ENCODE measurements around the gene ZFPL1.
A peak's percentile ranks its signal among the peaks of the same experiment; 100 is the strongest.

The ZFPL1 gene

GRCh38 chr11:65083134-65083833 lies 738 bp upstream of the ZFPL1 start:
- Histone ChIP-seq H3K4me1 (ENCODE audit: control insufficient read depth, low read depth, low read length) (peaks cover 5% of the 10 kb centered on the region), H3K36me3 (ENCODE audit: control insufficient read depth, low read depth, low read length) (peaks cover 39% of the 10 kb centered on the region), H3K9me3 (ENCODE audit: control insufficient read depth, low read depth, low read length) (no peaks in the 10 kb centered on the region), H3K27ac (ENCODE audit: low read length) (peak overlapping the region; percentile 56), H3K9ac (ENCODE audit: low read length) (peak overlapping the region; percentile 82), H3K4me3 (ENCODE audit: low read length) (peak overlapping the region; percentile 75), H3K27me3 (ENCODE audit: control insufficient read depth, insufficient read depth, low read length) (no peaks in the 10 kb centered on the region)

GRCh38 chr11:65084598-65085375 lies 765 bp downstream of the ZFPL1 start:
- Histone ChIP-seq H3K27ac (ENCODE audit: low read length) (peak overlapping the region; percentile 41), H3K9ac (ENCODE audit: low read length) (peak overlapping the region; percentile 82), H3K4me1 (ENCODE audit: control insufficient read depth, low read depth, low read length) (peaks cover 5% of the 10 kb centered on the region), H3K27me3 (ENCODE audit: control insufficient read depth, insufficient read depth, low read length) (no peaks in the 10 kb centered on the region), H3K36me3 (ENCODE audit: control insufficient read depth, low read depth, low read length) (peaks cover 30% of the 10 kb centered on the region), H3K4me3 (ENCODE audit: low read length) (peak overlapping the region; percentile 75), H3K9me3 (ENCODE audit: control insufficient read depth, low read depth, low read length) (no peaks in the 10 kb centered on the region)

GRCh38 chr11:65085446-65085845 lies 1.4 kb downstream of the ZFPL1 start:
- H3K4me1 ChIP-seq (ENCODE audit: control insufficient read depth, low read depth, low read length): peaks cover 5% of the 10 kb centered on the region
- peak overlapping the region; percentile 75 for H3K4me3 ChIP-seq (ENCODE audit: low read length)
- H3K27ac ChIP-seq (ENCODE audit: low read length): no peak overlapping the region
- no peaks in the 10 kb centered on the region for H3K9me3 ChIP-seq (ENCODE audit: control insufficient read depth, low read depth, low read length)
- H3K36me3 ChIP-seq (ENCODE audit: control insufficient read depth, low read depth, low read length): peaks cover 26% of the 10 kb centered on the region
- no peaks in the 10 kb centered on the region for H3K27me3 ChIP-seq (ENCODE audit: control insufficient read depth, insufficient read depth, low read length)
- H3K9ac ChIP-seq (ENCODE audit: low read length): no peak overlapping the region

- no peak overlapping the region for H3K27ac ChIP-seq (ENCODE audit: low read length)
- H3K36me3 ChIP-seq (ENCODE audit: control insufficient read depth, low read depth, low read length): peaks cover 20% of the 10 kb centered on the region
- no peaks in the 10 kb centered on the region for H3K9me3 ChIP-seq (ENCODE audit: control insufficient read depth, low read depth, low read length)
- peaks cover 5% of the 10 kb centered on the region for H3K4me1 ChIP-seq (ENCODE audit: control insufficient read depth, low read depth, low read length)
- H3K4me3 ChIP-seq (ENCODE audit: low read length): no peak overlapping the region
- no peaks in the 10 kb centered on the region for H3K27me3 ChIP-seq (ENCODE audit: control insufficient read depth, insufficient read depth, low read length)
- no peak overlapping the region for H3K9ac ChIP-seq (ENCODE audit: low read length)
Measured at GRCh38 chr11:65086809-65087208, 2.8 kb downstream of the ZFPL1 start.

- Histone ChIP-seq H3K4me3 (ENCODE audit: low read length) (no peak overlapping the region), H3K27ac (ENCODE audit: low read length) (no peak overlapping the region), H3K9me3 (ENCODE audit: control insufficient read depth, low read depth, low read length) (no peaks in the 10 kb centered on the region), H3K9ac (ENCODE audit: low read length) (no peak overlapping the region), H3K4me1 (ENCODE audit: control insufficient read depth, low read depth, low read length) (peaks cover 5% of the 10 kb centered on the region), H3K36me3 (ENCODE audit: control insufficient read depth, low read depth, low read length) (peaks cover 18% of the 10 kb centered on the region), H3K27me3 (ENCODE audit: control insufficient read depth, insufficient read depth, low read length) (no peaks in the 10 kb centered on the region)
Measured at GRCh38 chr11:65087216-65087615, 3.2 kb downstream of the ZFPL1 start.

- no peak overlapping the region for H3K27ac ChIP-seq (ENCODE audit: low read length)
- no peak overlapping the region for H3K4me3 ChIP-seq (ENCODE audit: low read length)
- no peak overlapping the region for H3K9ac ChIP-seq (ENCODE audit: low read length)
- H3K4me1 ChIP-seq (ENCODE audit: control insufficient read depth, low read depth, low read length): peaks cover 3% of the 10 kb centered on the region
- H3K36me3 ChIP-seq (ENCODE audit: control insufficient read depth, low read depth, low read length): peaks cover 18% of the 10 kb centered on the region
- H3K9me3 ChIP-seq (ENCODE audit: control insufficient read depth, low read depth, low read length): no peaks in the 10 kb centered on the region
- no peaks in the 10 kb centered on the region for H3K27me3 ChIP-seq (ENCODE audit: control insufficient read depth, insufficient read depth, low read length)
Measured at GRCh38 chr11:65087827-65088226, 3.8 kb downstream of the ZFPL1 start.

DNA sequence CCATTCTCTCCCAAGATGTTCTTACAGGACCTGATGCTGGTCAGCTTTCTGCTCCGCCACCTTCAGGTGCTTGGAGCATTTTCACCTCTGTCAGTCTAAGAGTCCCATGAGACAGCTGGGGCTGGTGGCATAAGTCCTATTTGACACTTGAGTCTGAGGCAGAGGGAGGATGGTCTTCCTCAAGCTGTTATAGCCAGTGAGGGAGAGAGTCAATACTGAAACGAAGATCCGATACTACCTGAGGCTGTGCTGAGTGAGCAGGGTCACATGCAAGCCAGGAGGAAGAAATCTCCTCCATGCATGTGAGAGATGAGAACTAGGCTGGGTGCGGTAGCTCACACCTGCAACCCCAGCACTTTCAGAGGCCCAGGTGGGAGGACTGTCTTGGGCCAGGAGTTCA lies 5.6 kb downstream of the ZFPL1 start:
- H3K9ac ChIP-seq (ENCODE audit: low read length): no peak overlapping the region
- H3K4me3 ChIP-seq (ENCODE audit: low read length): no peak overlapping the region
- H3K27ac ChIP-seq (ENCODE audit: low read length): no peak overlapping the region
- H3K4me1 ChIP-seq (ENCODE audit: control insufficient read depth, low read depth, low read length): no peaks in the 10 kb centered on the region
- peaks cover 18% of the 10 kb centered on the region for H3K36me3 ChIP-seq (ENCODE audit: control insufficient read depth, low read depth, low read length)
- no peaks in the 10 kb centered on the region for H3K27me3 ChIP-seq (ENCODE audit: control insufficient read depth, insufficient read depth, low read length)
- no peaks in the 10 kb centered on the region for H3K9me3 ChIP-seq (ENCODE audit: control insufficient read depth, low read depth, low read length)

- no peak overlapping the region for H3K9ac ChIP-seq (ENCODE audit: low read length)
- H3K4me3 ChIP-seq (ENCODE audit: low read length): no peak overlapping the region
- H3K27me3 ChIP-seq (ENCODE audit: control insufficient read depth, insufficient read depth, low read length): no peaks in the 10 kb centered on the region
- H3K9me3 ChIP-seq (ENCODE audit: control insufficient read depth, low read depth, low read length): no peaks in the 10 kb centered on the region
- peaks cover under 1% of the 10 kb centered on the region for H3K4me1 ChIP-seq (ENCODE audit: control insufficient read depth, low read depth, low read length)
- no peak overlapping the region for H3K27ac ChIP-seq (ENCODE audit: low read length)
- H3K36me3 ChIP-seq (ENCODE audit: control insufficient read depth, low read depth, low read length): peaks cover 18% of the 10 kb centered on the region
Measured at GRCh38 chr11:65090628-65091027, 6.6 kb downstream of the ZFPL1 start.

DNA sequence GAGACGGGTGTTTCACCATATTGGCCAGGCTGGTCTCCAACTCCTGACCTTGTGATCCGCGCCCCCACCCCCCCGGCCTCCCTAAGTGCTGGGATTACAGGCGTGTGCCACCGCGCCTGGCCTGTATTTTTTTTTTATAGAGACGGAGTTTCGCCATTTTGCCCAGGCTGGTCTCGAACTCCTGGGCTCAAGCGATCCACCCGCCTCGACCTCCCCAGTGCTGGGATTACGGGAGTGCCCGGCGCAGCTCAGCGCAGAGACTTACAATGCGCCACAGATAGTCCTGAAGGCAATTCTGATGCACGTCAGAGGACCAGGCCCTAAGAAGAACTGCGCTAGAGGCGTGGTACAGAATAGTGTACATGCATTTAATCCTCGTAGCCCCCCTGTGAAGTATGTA lies 11.4 kb downstream of the ZFPL1 start:
- peaks cover 7% of the 10 kb centered on the region for H3K4me1 ChIP-seq (ENCODE audit: control insufficient read depth, low read depth, low read length)
- H3K27ac ChIP-seq (ENCODE audit: low read length): peak overlapping the region; percentile 63
- H3K4me3 ChIP-seq (ENCODE audit: low read length): peak overlapping the region; percentile 90
- H3K27me3 ChIP-seq (ENCODE audit: control insufficient read depth, insufficient read depth, low read length): no peaks in the 10 kb centered on the region
- H3K36me3 ChIP-seq (ENCODE audit: control insufficient read depth, low read depth, low read length): no peaks in the 10 kb centered on the region
- H3K9ac ChIP-seq (ENCODE audit: low read length): peak overlapping the region; percentile 65
- H3K9me3 ChIP-seq (ENCODE audit: control insufficient read depth, low read depth, low read length): no peaks in the 10 kb centered on the region

GRCh38 chr11:65095974-65096806 lies 12.2 kb downstream of the ZFPL1 start, which contains the start of gene VPS51:
Gene VPS51, plus strand, starts transcription at chr11:65096214. Its CDS starts 37 bp downstream, at chr11:65096251.
- H3K27me3 ChIP-seq (ENCODE audit: control insufficient read depth, insufficient read depth, low read length): no peaks in the 10 kb centered on the region
- no peaks in the 10 kb centered on the region for H3K9me3 ChIP-seq (ENCODE audit: control insufficient read depth, low read depth, low read length)
- H3K4me3 ChIP-seq (ENCODE audit: low read length): peak within 1 kb of the TSS; percentile 90
- H3K4me1 ChIP-seq (ENCODE audit: control insufficient read depth, low read depth, low read length): peaks cover 7% of the 10 kb centered on the region
- H3K9ac ChIP-seq (ENCODE audit: low read length): peak within 1 kb of the TSS; percentile 65
- no peaks in the 10 kb centered on the region for H3K36me3 ChIP-seq (ENCODE audit: control insufficient read depth, low read depth, low read length)
- H3K27ac ChIP-seq (ENCODE audit: low read length): peak within 1 kb of the TSS; percentile 63

- no peaks in the 10 kb centered on the region for H3K9me3 ChIP-seq (ENCODE audit: control insufficient read depth, low read depth, low read length)
- no peaks in the 10 kb centered on the region for H3K27me3 ChIP-seq (ENCODE audit: control insufficient read depth, insufficient read depth, low read length)
- no peaks in the 10 kb centered on the region for H3K36me3 ChIP-seq (ENCODE audit: control insufficient read depth, low read depth, low read length)
- H3K27ac ChIP-seq (ENCODE audit: low read length): no peak overlapping the region
- peaks cover 7% of the 10 kb centered on the region for H3K4me1 ChIP-seq (ENCODE audit: control insufficient read depth, low read depth, low read length)
- H3K4me3 ChIP-seq (ENCODE audit: low read length): peak overlapping the region; percentile 90
- no peak overlapping the region for H3K9ac ChIP-seq (ENCODE audit: low read length)
Measured at GRCh38 chr11:65096926-65097325, 12.9 kb downstream of the ZFPL1 start.
